WERI-Rb-1 (cell line): ENCODE data around the gene ARHGAP35.
"Not testable (repeated sequence)": the region's sequence is repeated elsewhere in the genome, so short reads cannot be mapped to it uniquely, and the experiment has no call there.

Experiments used
- DNase-seq: peaks from one replicate; pipeline ENCODE4 v3.0.0-alpha.2; 2020
- H3K27ac ChIP-seq: fragments of 250-450 bp; sonication (Bioruptor Pico); 2 replicates; pipeline ENCODE4 v1.5.1; 2020; ENCODE audit warnings: mild to moderate bottlenecking, moderate library complexity
- H3K27me3 ChIP-seq: fragments of 250-450 bp; sonication (Bioruptor Pico); 2 replicates; pipeline ENCODE4 v1.5.1; 2021; ENCODE audit warnings: mild to moderate bottlenecking, low read depth, moderate library complexity; ENCODE audit not compliant: insufficient read depth, severe bottlenecking
- H3K36me3 ChIP-seq: fragments of 250-450 bp; sonication (Bioruptor Pico); 2 replicates; pipeline ENCODE4 v1.5.1; 2020; ENCODE audit warnings: mild to moderate bottlenecking, moderate library complexity
- H3K4me3 ChIP-seq: 2 replicates; pipeline ENCODE4 v1.5.1; 2011; ENCODE audit warnings: low read depth, mild to moderate bottlenecking, control low read depth, low read length
- H3K9me3 ChIP-seq: fragments of 250-450 bp; sonication (Bioruptor Pico); 2 replicates; pipeline ENCODE4 v1.5.1; 2021; ENCODE audit warnings: mild to moderate bottlenecking, moderate library complexity; ENCODE audit not compliant: severe bottlenecking
- CTCF ChIP-seq: IDR thresholded peaks from 2 replicates; pipeline ENCODE4 v1.5.1; 2011; ENCODE audit warnings: low read depth, mild to moderate bottlenecking, control low read depth, inconsistent platforms, low read length

The ARHGAP35 gene

GRCh38 chr19:46849610-46850009 lies 11.2 kb upstream of the ARHGAP35 start:
- no peak for TF ChIP-seq CTCF
- H3K36me3 ChIP-seq, result peaks cover 5% of the 10 kb centered on the region
- peak overlapping the region; percentile 91 for H3K27ac ChIP-seq
- DNase-seq, result no peak
- H3K9me3 ChIP-seq, result no peaks in the 10 kb centered on the region
- H3K27me3 ChIP-seq, result no peaks in the 10 kb centered on the region
- peak overlapping the region; percentile 94 for H3K4me3 ChIP-seq

- Histone ChIP-seq H3K27ac (peak within 1 kb of the TSS; percentile 91), H3K36me3 (no peaks in the 10 kb centered on the region), H3K9me3 (no peaks in the 10 kb centered on the region), H3K27me3 (no peaks in the 10 kb centered on the region), H3K4me3 (peak within 1 kb of the TSS; percentile 94)
- TF ChIP-seq CTCF, result no peak
- peak; percentile 97 for DNase-seq
Observed at GRCh38 chr19:46850228-46851203, 10.3 kb upstream of the ARHGAP35 start, which contains the start of gene AP2S1. TSS of gene AP2S1 (minus strand) at chr19:46850846. CDS start at chr19:46850766, 80 bp downstream.

- Histone ChIP-seq H3K9me3 (no peaks in the 10 kb centered on the region), H3K4me3 (no peak overlapping the region), H3K27ac (no peak overlapping the region), H3K36me3 (no peaks in the 10 kb centered on the region), H3K27me3 (no peaks in the 10 kb centered on the region)
- DNase-seq, result no peak
- no peak for TF ChIP-seq CTCF
Observed at GRCh38 chr19:46852830-46853229, 8.0 kb upstream of the ARHGAP35 start.

GRCh38 chr19:46854698-46855097 lies 6.1 kb upstream of the ARHGAP35 start:
- H3K36me3 ChIP-seq, H3K27me3 ChIP-seq, DNase-seq, H3K9me3 ChIP-seq, H3K4me3 ChIP-seq, H3K27ac ChIP-seq: not testable (repeated sequence)

- H3K36me3 ChIP-seq, result no peaks in the 10 kb centered on the region; the same call in 1 of the 2 replicates
- H3K27ac ChIP-seq, result no peak overlapping the region
- H3K27me3 ChIP-seq, result no peaks in the 10 kb centered on the region
- TF ChIP-seq CTCF, result peak; percentile 79
- H3K4me3 ChIP-seq, result no peak overlapping the region
- DNase-seq, result peak; percentile 93
- no peaks in the 10 kb centered on the region for H3K9me3 ChIP-seq
Observed at GRCh38 chr19:46856062-46857022, 4.5 kb upstream of the ARHGAP35 start.
